ENCODE data around the gene FMN2. TPM values are rescaled to one million over a fixed set of nuclear protein-coding genes. Genes with fewer than 3 reads are reported as not detected.

FMN2 gene
- total RNA-seq, 2 experiments from 2014 or later, result not detected

DNA sequence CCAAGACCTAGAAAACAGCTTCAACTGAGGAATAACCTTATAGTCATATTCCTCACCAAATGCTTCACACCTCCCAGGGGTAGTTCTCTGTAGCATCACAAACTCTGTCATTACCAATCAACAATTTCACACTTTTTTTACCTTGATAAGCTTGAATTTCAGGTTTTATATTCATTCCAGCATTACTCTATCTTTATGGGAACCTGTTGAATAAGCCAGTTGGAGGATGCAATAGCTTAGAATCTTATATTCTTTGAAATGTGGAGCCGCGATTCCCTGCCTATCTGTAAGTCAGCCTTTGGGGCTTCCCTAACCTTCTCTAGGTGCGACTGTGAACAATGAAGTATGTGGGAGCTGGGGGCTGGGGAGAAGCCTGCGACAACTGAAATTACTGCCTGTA, 374.8 kb downstream of the FMN2 start:
- Mint-ChIP-seq H3K9me3 (no peaks in the 10 kb centered on the region), H3K4me1 (ENCODE audit: low read depth) (no peaks in the 10 kb centered on the region), H3K4me3 (no peak overlapping the region), H3K27me3 (no peaks in the 10 kb centered on the region), H3K27ac (no peak overlapping the region), H3K36me3 (ENCODE audit: low read depth) (no peaks in the 10 kb centered on the region)
- Histone ChIP-seq H3K9me3 (ENCODE audit: control insufficient read depth in 1 of 2, insufficient read depth in 1 of 2, low read length in 2 of 2) (peaks cover 0 to 2% of the 10 kb centered on the region in 2 experiments), H3K27me3 (ENCODE audit: control insufficient read depth in 1 of 2, insufficient read depth in 2 of 2, low read length in 2 of 2) (no peaks in the 10 kb centered on the region), H3K4me1 (ENCODE audit: insufficient read depth, low read length) (peaks cover 6% of the 10 kb centered on the region), H3K4me3 (ENCODE audit: low read length) (no peak overlapping the region), H3K36me3 (ENCODE audit: insufficient read depth, low read length) (no peaks in the 10 kb centered on the region), H3K27ac (ENCODE audit: low read depth in 1 of 2, low read length in 2 of 2) (no peak overlapping the region)
- DNase-seq, result no peak
- ATAC-seq (ENCODE audit: poor library complexity), result no peak
- TF ChIP-seq CTCF (IDR thresholded peaks at IDR 0.05), result no peak
- ChIA-PET CTCF (no interaction called here), POLR2A (no interaction called here)
- intact Hi-C loops (cut with DNase I, micrococcal nuclease), result no loop called here

GRCh38 chr1:240467895-240468294, 376.2 kb downstream of the FMN2 start:
- Mint-ChIP-seq H3K27me3 (no peaks in the 10 kb centered on the region), H3K36me3 (ENCODE audit: low read depth) (no peaks in the 10 kb centered on the region), H3K9me3 (no peaks in the 10 kb centered on the region), H3K4me1 (ENCODE audit: low read depth) (no peaks in the 10 kb centered on the region), H3K27ac (no peak overlapping the region), H3K4me3 (no peak overlapping the region)
- DNase-seq (no peak), ATAC-seq (ENCODE audit: poor library complexity) (no peak)
- POLR2A ChIA-PET, result no interaction called here
- intact Hi-C loops (cut with DNase I, micrococcal nuclease), result no loop called here
- H3K9me3 ChIP-seq (ENCODE audit: control insufficient read depth in 1 of 2, insufficient read depth in 1 of 2, low read length in 2 of 2), result peaks cover 0 to 5% of the 10 kb centered on the region in 2 experiments
- H3K27me3 ChIP-seq (ENCODE audit: control insufficient read depth in 1 of 2, insufficient read depth in 2 of 2, low read length in 2 of 2), result no peaks in the 10 kb centered on the region
- CTCF ChIA-PET, result no interaction called here
- no peak for TF ChIP-seq CTCF (IDR thresholded peaks at IDR 0.05)
- no peaks in the 10 kb centered on the region for H3K36me3 ChIP-seq (ENCODE audit: insufficient read depth, low read length)
- no peak overlapping the region for H3K27ac ChIP-seq (ENCODE audit: low read depth in 1 of 2, low read length in 2 of 2)
- H3K4me1 ChIP-seq (ENCODE audit: insufficient read depth, low read length), result peaks cover 6% of the 10 kb centered on the region
- H3K4me3 ChIP-seq (ENCODE audit: low read length), result no peak overlapping the region

GRCh38 chr1:240468656-240469055, 377.0 kb downstream of the FMN2 start:
- ATAC-seq (ENCODE audit: poor library complexity) (no peak), DNase-seq (no peak)
- H3K4me1 ChIP-seq (ENCODE audit: insufficient read depth, low read length), result peaks cover 6% of the 10 kb centered on the region
- CTCF ChIA-PET, result no interaction called here
- H3K36me3 Mint-ChIP-seq (ENCODE audit: low read depth), result no peaks in the 10 kb centered on the region
- H3K27me3 ChIP-seq (ENCODE audit: control insufficient read depth in 1 of 2, insufficient read depth in 2 of 2, low read length in 2 of 2), result no peaks in the 10 kb centered on the region
- H3K9me3 ChIP-seq (ENCODE audit: control insufficient read depth in 1 of 2, insufficient read depth in 1 of 2, low read length in 2 of 2), result peaks cover 0 to 5% of the 10 kb centered on the region in 2 experiments
- no peak overlapping the region for H3K27ac Mint-ChIP-seq
- H3K4me1 Mint-ChIP-seq (ENCODE audit: low read depth), result no peaks in the 10 kb centered on the region
- no peak overlapping the region for H3K4me3 ChIP-seq (ENCODE audit: low read length)
- no peak for TF ChIP-seq CTCF (IDR thresholded peaks at IDR 0.05)
- POLR2A ChIA-PET, result no interaction called here
- H3K27me3 Mint-ChIP-seq, result no peaks in the 10 kb centered on the region
- no peak overlapping the region for H3K27ac ChIP-seq (ENCODE audit: low read depth in 1 of 2, low read length in 2 of 2)
- no peaks in the 10 kb centered on the region for H3K9me3 Mint-ChIP-seq
- H3K36me3 ChIP-seq (ENCODE audit: insufficient read depth, low read length), result no peaks in the 10 kb centered on the region
- intact Hi-C loops (cut with DNase I, micrococcal nuclease), result no loop called here
- no peak overlapping the region for H3K4me3 Mint-ChIP-seq
